ENCODE data around the gene ULK4. TPM values are rescaled to one million over a fixed set of nuclear protein-coding genes. Genes with fewer than 3 reads are reported as not detected.
"Not testable (repeated sequence)": the region's sequence is repeated elsewhere in the genome, so short reads cannot be mapped to it uniquely, and the experiment has no call there.

Gene ULK4
- total RNA-seq, 1 donor, result 22.0 TPM

DNA sequence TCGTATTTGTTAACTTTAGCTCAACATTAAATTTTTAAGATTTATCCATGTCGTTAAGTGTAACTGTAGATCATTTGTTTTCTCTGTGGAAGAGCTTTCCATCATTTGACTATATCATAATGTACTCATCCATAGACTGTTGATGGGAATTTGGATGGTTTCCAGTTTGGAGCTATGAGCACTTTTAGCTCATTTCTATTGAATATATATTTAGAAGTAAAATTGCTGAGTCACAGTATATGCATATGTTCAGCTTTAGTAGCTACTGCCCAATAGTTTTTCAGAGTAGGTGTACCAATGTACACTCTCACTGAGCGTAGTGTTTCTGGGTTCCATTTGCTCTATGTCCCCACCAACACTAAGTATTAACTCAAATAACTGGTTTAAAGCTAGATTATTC lies 263.0 kb downstream of the ULK4 start:
- no peak for DNase-seq (ENCODE audit: low read depth)
- TF ChIP-seq, protein P1, sequence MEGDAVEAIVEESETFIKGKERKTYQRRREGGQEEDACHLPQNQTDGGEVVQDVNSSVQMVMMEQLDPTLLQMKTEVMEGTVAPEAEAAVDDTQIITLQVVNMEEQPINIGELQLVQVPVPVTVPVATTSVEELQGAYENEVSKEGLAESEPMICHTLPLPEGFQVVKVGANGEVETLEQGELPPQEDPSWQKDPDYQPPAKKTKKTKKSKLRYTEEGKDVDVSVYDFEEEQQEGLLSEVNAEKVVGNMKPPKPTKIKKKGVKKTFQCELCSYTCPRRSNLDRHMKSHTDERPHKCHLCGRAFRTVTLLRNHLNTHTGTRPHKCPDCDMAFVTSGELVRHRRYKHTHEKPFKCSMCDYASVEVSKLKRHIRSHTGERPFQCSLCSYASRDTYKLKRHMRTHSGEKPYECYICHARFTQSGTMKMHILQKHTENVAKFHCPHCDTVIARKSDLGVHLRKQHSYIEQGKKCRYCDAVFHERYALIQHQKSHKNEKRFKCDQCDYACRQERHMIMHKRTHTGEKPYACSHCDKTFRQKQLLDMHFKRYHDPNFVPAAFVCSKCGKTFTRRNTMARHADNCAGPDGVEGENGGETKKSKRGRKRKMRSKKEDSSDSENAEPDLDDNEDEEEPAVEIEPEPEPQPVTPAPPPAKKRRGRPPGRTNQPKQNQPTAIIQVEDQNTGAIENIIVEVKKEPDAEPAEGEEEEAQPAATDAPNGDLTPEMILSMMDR (IDR thresholded peaks at IDR 0.05; ENCODE audit: insufficient read depth, low read depth, low read length), result no peak
- H3K4me3 ChIP-seq (ENCODE audit: low read depth, low read length), result no peak overlapping the region

DNA sequence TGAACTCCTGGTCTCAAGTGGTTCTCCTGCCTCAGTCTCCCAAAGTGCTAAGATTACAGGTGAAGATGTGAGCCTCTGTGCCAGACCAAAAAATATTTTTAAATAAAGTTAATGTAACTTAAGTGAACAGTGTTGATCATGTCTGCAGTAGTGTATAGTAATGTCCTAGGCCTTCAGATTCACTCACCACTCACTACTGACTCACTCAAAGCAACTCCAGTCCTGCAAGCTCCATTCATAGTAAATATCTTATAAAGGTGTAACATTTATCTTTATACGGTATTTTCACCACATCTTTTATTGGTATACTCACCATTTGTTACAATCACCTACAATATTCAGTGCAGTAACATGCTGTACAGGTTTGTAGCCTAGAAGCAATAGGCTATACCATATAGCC lies 264.2 kb downstream of the ULK4 start:
- TF ChIP-seq, protein P1 (IDR thresholded peaks at IDR 0.05; ENCODE audit: insufficient read depth, low read depth, low read length), result no peak
- no peak overlapping the region for H3K4me3 ChIP-seq (ENCODE audit: low read depth, low read length)
- no peak for DNase-seq (ENCODE audit: low read depth)

DNA sequence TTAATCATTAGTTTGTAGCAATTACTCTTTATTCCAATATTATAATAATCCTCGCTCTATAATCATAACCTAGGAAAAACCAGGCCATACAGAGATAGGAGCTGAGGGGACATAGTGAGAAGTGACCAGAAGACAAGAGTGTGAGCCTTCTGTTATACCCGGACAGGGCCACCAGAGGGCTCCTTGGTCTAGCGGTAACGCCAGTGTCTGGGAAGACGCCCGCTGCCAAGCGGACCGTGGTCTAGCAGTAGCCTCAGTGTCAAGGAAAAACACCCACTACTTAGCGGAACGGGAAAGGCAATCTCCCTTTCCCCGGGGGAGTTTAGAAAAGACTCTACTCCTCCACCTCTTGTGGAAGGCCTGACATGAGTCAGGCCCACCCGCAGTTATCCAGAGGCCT lies 266.1 kb downstream of the ULK4 start:
- not testable (repeated sequence) for H3K4me3 ChIP-seq (ENCODE audit: low read depth, low read length); DNase-seq (ENCODE audit: low read depth)
- TF ChIP-seq, protein P1 (IDR thresholded peaks at IDR 0.05; ENCODE audit: insufficient read depth, low read depth, low read length), result peak; percentile 47

DNA sequence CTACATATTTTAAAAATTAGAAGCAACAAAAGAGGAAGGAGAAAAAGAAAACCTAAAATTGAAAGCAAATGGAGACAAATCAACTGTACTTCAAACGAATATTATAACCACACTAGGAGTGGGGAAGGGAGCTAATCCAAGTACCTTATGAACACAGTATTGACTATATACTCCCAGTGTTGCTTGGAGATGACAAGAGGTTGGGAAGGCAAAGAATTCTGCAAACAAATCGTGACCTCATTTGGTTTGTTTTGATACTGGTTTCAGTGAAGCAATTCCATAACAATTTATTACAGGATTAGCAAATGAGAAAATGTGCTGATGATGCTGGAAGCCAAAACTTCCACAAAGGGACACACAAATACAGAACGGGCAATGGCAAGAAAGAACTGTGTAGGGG lies 268.1 kb downstream of the ULK4 start:
- DNase-seq (ENCODE audit: low read depth), result peak; percentile 74
- no peak overlapping the region for H3K4me3 ChIP-seq (ENCODE audit: low read depth, low read length)
- TF ChIP-seq, protein P1 (IDR thresholded peaks at IDR 0.05; ENCODE audit: insufficient read depth, low read depth, low read length), result no peak

DNA sequence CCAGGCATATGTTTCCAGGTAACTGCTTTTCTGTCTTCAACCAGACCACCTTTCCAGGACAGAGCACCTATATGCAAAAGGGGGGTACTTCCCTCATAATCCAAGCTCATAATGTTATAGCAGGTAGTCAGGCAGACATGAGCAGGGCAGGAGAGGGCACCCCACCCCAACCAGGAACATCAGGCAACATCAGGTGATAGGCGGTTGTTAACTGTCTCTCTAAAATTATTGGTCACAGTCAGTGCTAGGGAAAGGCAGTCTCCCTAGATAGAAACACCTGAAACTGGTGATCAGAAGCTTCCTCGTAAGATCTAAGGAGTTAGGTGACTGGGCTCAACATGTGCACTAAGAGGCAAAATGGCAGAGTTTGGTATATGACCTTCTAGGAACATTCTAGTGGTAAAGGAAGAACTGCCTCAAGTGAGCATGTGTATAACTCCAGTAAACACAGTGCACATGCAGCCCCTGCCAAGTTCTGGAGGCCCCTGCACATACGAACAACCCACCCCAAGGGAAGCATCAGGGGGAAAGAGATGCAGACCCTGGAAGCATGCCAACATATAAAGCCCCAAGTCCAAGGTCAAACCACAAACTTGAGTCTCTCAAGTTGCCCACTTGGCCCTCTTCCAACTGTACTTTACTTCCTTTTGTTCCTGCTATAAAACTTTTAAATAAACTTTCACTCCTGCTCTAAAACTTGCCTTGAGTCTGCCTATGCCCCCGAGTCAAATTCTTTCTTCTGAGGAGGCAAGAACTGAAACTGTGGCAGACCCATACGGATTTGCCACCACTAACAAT lies 270.9 kb downstream of the ULK4 start:
- H3K4me3 ChIP-seq (ENCODE audit: low read depth, low read length), result no peak overlapping the region
- TF ChIP-seq, protein P1 (IDR thresholded peaks at IDR 0.05; ENCODE audit: insufficient read depth, low read depth, low read length), result no peak
- peak; percentile 31 for DNase-seq (ENCODE audit: low read depth)

DNA sequence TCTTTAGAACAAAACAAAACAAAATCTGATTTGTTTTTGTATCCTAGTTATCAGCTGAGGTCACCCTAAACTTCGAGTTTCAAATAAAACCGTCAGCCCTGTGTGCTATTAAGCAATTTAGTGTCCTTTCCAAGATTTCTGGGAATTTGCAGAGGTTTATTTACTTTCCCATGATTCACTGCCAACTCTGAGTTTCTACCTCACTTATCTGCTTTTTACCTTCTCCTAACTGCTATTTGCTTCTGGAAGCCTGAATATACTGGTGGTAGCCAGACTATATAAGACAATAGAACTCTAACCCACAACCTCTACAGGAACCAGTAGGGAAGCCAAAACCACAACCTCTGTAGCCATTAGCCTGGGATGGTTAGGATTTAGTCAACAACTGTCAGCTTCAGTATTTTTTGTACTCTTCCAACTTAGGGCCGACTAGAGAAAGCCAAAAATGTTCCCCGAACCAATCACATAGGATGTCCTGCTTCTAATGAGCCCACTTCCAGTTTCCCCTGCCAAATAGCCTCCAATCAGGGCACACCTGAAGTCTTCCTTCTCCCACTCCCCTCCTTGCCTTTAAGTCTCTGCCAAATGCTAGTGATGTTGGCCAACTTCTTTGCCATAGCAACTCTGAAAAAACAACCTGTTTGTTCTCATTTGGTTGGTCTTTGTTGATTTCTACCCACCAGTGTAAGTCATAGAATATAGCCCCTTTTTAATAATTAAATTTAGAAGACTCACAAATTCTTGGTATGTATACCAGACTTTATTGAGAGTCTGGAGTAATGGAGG lies 273.1 kb downstream of the ULK4 start:
- TF ChIP-seq, protein P1 (IDR thresholded peaks at IDR 0.05; ENCODE audit: insufficient read depth, low read depth, low read length), result no peak
- peak; percentile 82 for DNase-seq (ENCODE audit: low read depth)
- no peak overlapping the region for H3K4me3 ChIP-seq (ENCODE audit: low read depth, low read length)

All from fibroblast of villous mesenchyme (primary cell).